ENCODE measurements around the gene KCNQ1. TPM values are rescaled to one million over a fixed set of nuclear protein-coding genes. Genes with fewer than 3 reads are reported as not detected.
A peak's percentile ranks its signal among the peaks of the same experiment; 100 is the strongest.

Gene KCNQ1
- total RNA-seq, 1 experiment from 2014 or later, result 10.7 TPM

DNA sequence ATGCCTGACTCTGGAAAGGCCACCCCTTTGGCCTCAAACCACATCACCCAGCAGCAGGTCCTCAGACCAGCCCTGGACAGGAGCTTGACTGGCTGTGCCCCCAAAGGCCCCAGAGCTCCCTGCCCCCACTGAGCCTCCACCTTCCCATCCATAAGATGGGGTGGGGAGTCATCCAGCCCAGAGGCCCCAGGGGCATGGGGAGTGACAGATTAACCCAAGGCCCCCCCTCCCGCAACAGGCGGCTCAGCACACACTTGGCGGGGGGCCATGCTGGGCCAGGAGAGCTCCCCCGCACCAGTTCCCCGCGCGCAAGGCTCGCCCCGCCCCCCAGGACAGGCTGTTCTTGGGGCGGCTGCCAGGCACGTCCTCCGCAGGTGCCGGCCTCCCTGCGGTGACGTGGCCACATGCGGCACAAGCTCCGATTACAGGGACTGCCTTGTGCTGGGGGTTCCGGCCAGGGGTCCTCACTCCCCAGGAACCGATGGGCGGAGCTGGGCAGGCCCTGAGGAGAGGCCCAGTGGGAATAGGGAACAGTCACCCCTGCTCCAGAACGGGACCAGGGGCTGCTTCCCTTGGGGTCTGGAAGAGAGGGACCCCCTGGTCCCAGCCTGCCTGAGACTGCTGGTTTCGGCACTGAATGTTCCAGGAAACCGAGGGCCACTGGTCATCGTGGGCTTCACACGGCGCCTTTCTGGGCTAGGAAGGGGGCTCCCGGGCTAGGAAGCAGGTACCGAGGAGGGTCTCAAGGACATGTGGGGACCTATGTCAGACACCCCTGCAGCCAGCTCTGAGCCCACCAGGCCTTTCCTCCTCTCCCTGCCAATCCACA lies 445.9 kb downstream of the KCNQ1 start:
- H3K36me3 ChIP-seq (ENCODE audit: control insufficient read depth in 1 of 2, insufficient read depth in 2 of 2, low read length in 2 of 2), result no peaks in the 10 kb centered on the region
- CTCF ChIA-PET, result interaction anchor here (0.6 to 13.7 kb wide), 12 partner anchors 12 to 471 kb away, joined by 3 to 337 read pairs (median 6); partner anchors contain the start of gene PHLDA2
- no peaks in the 10 kb centered on the region for H3K9me3 ChIP-seq (ENCODE audit: control insufficient read depth in 1 of 2, insufficient read depth in 1 of 2, low read depth in 1 of 2, low read length in 2 of 2)
- TSS peak; percentile 87 for BruUV-seq (replicated peaks)
- ATAC-seq, result peak; percentile 48
- RAD21 ChIA-PET (ENCODE audit: low non-redundant PET in 1 of 2, low total read pairs in 2 of 2, uncharacterized antibody in 2 of 2, unreplicated experiment in 2 of 2), result interaction anchor here (0.6 to 6.4 kb wide), 6 partner anchors 39 to 469 kb away, joined by 3 to 85 read pairs (median 8); partner anchors contain the start of gene PHLDA2 (in 1 of the 2)
- H3K27ac ChIP-seq (ENCODE audit: low read depth, low read length), result peak overlapping the region; percentile 75
- no peaks in the 10 kb centered on the region for H3K9me2 ChIP-seq (ENCODE audit: insufficient read depth)
- no peaks in the 10 kb centered on the region for H4K20me1 ChIP-seq (ENCODE audit: insufficient read depth)
- DNase-seq (ENCODE audit: low read depth, low spot score), result no peak
- H3K9ac ChIP-seq (ENCODE audit: low read length), result peak overlapping the region; percentile 72
- POLR2A ChIA-PET, result interaction anchor here (0.7 to 5.0 kb wide), 6 partner anchors 21 to 357 kb away, joined by 3 to 50 read pairs (median 4); partner anchors contain the start of genes KCNQ1OT1 and PHLDA2
- H3K4me1 ChIP-seq (ENCODE audit: control insufficient read depth in 1 of 2, insufficient read depth in 2 of 2, low read length in 2 of 2), result peaks cover 31 to 60% of the 10 kb centered on the region in 2 experiments
- no peaks in the 10 kb centered on the region for H3K79me2 ChIP-seq (ENCODE audit: insufficient read depth, low read length)
- H3K4me3 ChIP-seq (replicated peaks in 1 of 2; ENCODE audit: low read depth in 1 of 2, low read length in 2 of 2), result peak overlapping the region; percentile 39 to 72
- H2AFZ ChIP-seq (ENCODE audit: low read depth, low read length, poor library complexity, severe bottlenecking), result no peak overlapping the region
- H3K27me3 ChIP-seq (ENCODE audit: insufficient read depth, low read length), result no peaks in the 10 kb centered on the region
- TF ChIP-seq, protein P1, sequence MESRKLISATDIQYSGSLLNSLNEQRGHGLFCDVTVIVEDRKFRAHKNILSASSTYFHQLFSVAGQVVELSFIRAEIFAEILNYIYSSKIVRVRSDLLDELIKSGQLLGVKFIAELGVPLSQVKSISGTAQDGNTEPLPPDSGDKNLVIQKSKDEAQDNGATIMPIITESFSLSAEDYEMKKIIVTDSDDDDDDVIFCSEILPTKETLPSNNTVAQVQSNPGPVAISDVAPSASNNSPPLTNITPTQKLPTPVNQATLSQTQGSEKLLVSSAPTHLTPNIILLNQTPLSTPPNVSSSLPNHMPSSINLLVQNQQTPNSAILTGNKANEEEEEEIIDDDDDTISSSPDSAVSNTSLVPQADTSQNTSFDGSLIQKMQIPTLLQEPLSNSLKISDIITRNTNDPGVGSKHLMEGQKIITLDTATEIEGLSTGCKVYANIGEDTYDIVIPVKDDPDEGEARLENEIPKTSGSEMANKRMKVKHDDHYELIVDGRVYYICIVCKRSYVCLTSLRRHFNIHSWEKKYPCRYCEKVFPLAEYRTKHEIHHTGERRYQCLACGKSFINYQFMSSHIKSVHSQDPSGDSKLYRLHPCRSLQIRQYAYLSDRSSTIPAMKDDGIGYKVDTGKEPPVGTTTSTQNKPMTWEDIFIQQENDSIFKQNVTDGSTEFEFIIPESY (IDR thresholded peaks at IDR 0.05; ENCODE audit: extremely low read depth, insufficient replicate concordance, low read length), result no peak
- TF ChIP-seq CBX3 (IDR thresholded peaks at IDR 0.05; ENCODE audit: low read depth), result no peak
- TF ChIP-seq, protein P2, sequence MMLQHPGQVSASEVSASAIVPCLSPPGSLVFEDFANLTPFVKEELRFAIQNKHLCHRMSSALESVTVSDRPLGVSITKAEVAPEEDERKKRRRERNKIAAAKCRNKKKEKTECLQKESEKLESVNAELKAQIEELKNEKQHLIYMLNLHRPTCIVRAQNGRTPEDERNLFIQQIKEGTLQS (IDR thresholded peaks at IDR 0.05), result no peak
- TF ChIP-seq SIN3A (IDR thresholded peaks at IDR 0.05; ENCODE audit: low read depth), result no peak
- no peak for TF ChIP-seq SRF (IDR thresholded peaks at IDR 0.05; ENCODE audit: low read depth)
- TF ChIP-seq, protein P3, sequence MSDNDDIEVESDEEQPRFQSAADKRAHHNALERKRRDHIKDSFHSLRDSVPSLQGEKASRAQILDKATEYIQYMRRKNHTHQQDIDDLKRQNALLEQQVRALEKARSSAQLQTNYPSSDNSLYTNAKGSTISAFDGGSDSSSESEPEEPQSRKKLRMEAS (IDR thresholded peaks at IDR 0.05), result no peak
- no peak for TF ChIP-seq ELF1 (IDR thresholded peaks at IDR 0.05; ENCODE audit: borderline replicate concordance, low read depth)
- no peak for TF ChIP-seq JUND (IDR thresholded peaks at IDR 0.05)
- no peak for TF ChIP-seq YY1 (IDR thresholded peaks at IDR 0.05; ENCODE audit: extremely low read depth, insufficient replicate concordance, low read depth, low read length)
- no peak for TF ChIP-seq SP1 (IDR thresholded peaks at IDR 0.05; ENCODE audit: low read depth)
- TF ChIP-seq POLR2A (IDR thresholded peaks at IDR 0.05; ENCODE audit: borderline replicate concordance, extremely low read depth, insufficient read depth, insufficient read length), result peak; percentile 18
- no peak for TF ChIP-seq ZFX (IDR thresholded peaks at IDR 0.05)
- peak; percentile 72 for TF ChIP-seq POLR2AphosphoS5 (IDR thresholded peaks at IDR 0.05; ENCODE audit: low read depth, low read length)
- TF ChIP-seq EZH2 (IDR thresholded peaks at IDR 0.05), result no peak
- TF ChIP-seq EGR1 (IDR thresholded peaks at IDR 0.05; ENCODE audit: low read depth), result no peak
- TF ChIP-seq TCF7L2 (IDR thresholded peaks at IDR 0.05; ENCODE audit: borderline replicate concordance, extremely low read depth, insufficient read depth, insufficient read length), result peak; percentile 17
- peak overlapping the region; percentile 99 for H3K4me2 ChIP-seq (ENCODE audit: low read length)
- intact Hi-C loops (cut with micrococcal nuclease), result no loop called here
